ENCODE measurements around the gene RNF144A.

GRCh38 chr2:6956566-6956965 is 39.4 kb downstream of the RNF144A start:
- TF ChIP-seq POLR2A (IDR thresholded peaks at IDR 0.05) = no peak
- TF ChIP-seq CTCF (IDR thresholded peaks at IDR 0.05) = no peak

Measured in ovary (tissue), 3 donors.